ENCODE data around the gene ACAD11.

GRCh38 chr3:132661101-132661500, 1.5 kb upstream of the ACAD11 start:
- TF ChIP-seq, protein P1, sequence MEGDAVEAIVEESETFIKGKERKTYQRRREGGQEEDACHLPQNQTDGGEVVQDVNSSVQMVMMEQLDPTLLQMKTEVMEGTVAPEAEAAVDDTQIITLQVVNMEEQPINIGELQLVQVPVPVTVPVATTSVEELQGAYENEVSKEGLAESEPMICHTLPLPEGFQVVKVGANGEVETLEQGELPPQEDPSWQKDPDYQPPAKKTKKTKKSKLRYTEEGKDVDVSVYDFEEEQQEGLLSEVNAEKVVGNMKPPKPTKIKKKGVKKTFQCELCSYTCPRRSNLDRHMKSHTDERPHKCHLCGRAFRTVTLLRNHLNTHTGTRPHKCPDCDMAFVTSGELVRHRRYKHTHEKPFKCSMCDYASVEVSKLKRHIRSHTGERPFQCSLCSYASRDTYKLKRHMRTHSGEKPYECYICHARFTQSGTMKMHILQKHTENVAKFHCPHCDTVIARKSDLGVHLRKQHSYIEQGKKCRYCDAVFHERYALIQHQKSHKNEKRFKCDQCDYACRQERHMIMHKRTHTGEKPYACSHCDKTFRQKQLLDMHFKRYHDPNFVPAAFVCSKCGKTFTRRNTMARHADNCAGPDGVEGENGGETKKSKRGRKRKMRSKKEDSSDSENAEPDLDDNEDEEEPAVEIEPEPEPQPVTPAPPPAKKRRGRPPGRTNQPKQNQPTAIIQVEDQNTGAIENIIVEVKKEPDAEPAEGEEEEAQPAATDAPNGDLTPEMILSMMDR (IDR thresholded peaks at IDR 0.05; ENCODE audit: poor library complexity), result no peak
- TF ChIP-seq EZH2 (IDR thresholded peaks at IDR 0.05; ENCODE audit: borderline replicate concordance), result no peak
- TF ChIP-seq EZH2phosphoT487 (IDR thresholded peaks at IDR 0.05; ENCODE audit: low read depth, severe bottlenecking, unreplicated experiment), result no peak

Data from hepatocyte (in vitro differentiated cells).